H9 (cell line): ENCODE measurements around the gene TCOF1. TPM values are rescaled to one million over a fixed set of nuclear protein-coding genes. Genes with fewer than 3 reads are reported as not detected.

ENCODE experiments used
- DNase-seq: peaks from one replicate; pipeline ENCODE4 v3.0.0-alpha.2; 2017
- H2AFZ ChIP-seq: one replicate; pipeline ENCODE4 v1.6.1; 2013; ENCODE audit warnings: mild to moderate bottlenecking, low read length, control low read depth, moderate library complexity
- H2AK5ac ChIP-seq: 2 replicates; pipeline ENCODE4 v1.6.1; 2013; ENCODE audit warnings: low read length, control low read depth, mixed read lengths; ENCODE audit not compliant: insufficient read length
- H2BK120ac ChIP-seq: one replicate; pipeline ENCODE4 v1.6.1; 2013; ENCODE audit warnings: low read depth, mild to moderate bottlenecking, low read length, control low read depth, inconsistent platforms; ENCODE audit not compliant: poor library complexity, severe bottlenecking
- H2BK12ac ChIP-seq: 2 replicates; pipeline ENCODE4 v1.6.1; 2013; ENCODE audit warnings: low read length, control low read depth, mixed read lengths, low read depth; ENCODE audit not compliant: insufficient read length
- H2BK15ac ChIP-seq: 2 replicates; pipeline ENCODE4 v1.6.1; 2013; ENCODE audit warnings: low read depth, low read length, control low read depth
- H2BK20ac ChIP-seq: one replicate; pipeline ENCODE4 v1.6.1; 2013; ENCODE audit warnings: low read depth, mild to moderate bottlenecking, low read length, control low read depth, inconsistent platforms; ENCODE audit not compliant: poor library complexity, severe bottlenecking
- H2BK5ac ChIP-seq: 2 replicates; pipeline ENCODE4 v1.6.1; 2013; ENCODE audit warnings: low read length, control low read depth, mixed read lengths; ENCODE audit not compliant: insufficient read length
- H3K14ac ChIP-seq: 2 replicates; pipeline ENCODE4 v1.6.1; 2013; ENCODE audit warnings: low read length, control low read depth; ENCODE audit not compliant: insufficient read depth
- H3K18ac ChIP-seq: 2 replicates; pipeline ENCODE4 v1.6.1; 2013; ENCODE audit warnings: low read depth, mild to moderate bottlenecking, mixed read lengths, low read length, control low read depth; ENCODE audit not compliant: insufficient read length
- H3K23ac ChIP-seq: 2 replicates; pipeline ENCODE4 v1.6.1; 2013; ENCODE audit warnings: low read length, control low read depth, mixed read lengths, low read depth; ENCODE audit not compliant: insufficient read length
- H3K23me2 ChIP-seq: 2 replicates; pipeline ENCODE4 v1.6.1; 2013; ENCODE audit warnings: low read depth, mild to moderate bottlenecking, mixed read lengths, low read length, control low read depth; ENCODE audit not compliant: insufficient read length, poor library complexity, severe bottlenecking
- H3K27ac ChIP-seq: 2 replicates; pipeline ENCODE4 v1.5.1; 2013; ENCODE audit warnings: low read length, control low read depth, mixed read lengths, low read depth; ENCODE audit not compliant: insufficient read length
- H3K27me3 ChIP-seq: 2 replicates; pipeline ENCODE4 v1.6.1; 2013; ENCODE audit warnings: low read length, control low read depth, inconsistent platforms; ENCODE audit not compliant: insufficient read depth
- H3K4ac ChIP-seq: 2 replicates; pipeline ENCODE4 v1.6.1; 2013; ENCODE audit warnings: low read depth, mild to moderate bottlenecking, control low read depth, inconsistent platforms, low read length, moderate library complexity
- H3K4me1 ChIP-seq: 2 replicates; pipeline ENCODE4 v1.6.1; 2013; ENCODE audit warnings: low read length, control low read depth, inconsistent platforms; ENCODE audit not compliant: insufficient read depth
- H3K4me2 ChIP-seq: 2 replicates; pipeline ENCODE4 v1.6.1; 2013; ENCODE audit warnings: low read length, control low read depth, mixed read lengths; ENCODE audit not compliant: insufficient read length, insufficient read depth
- H3K56ac ChIP-seq: 2 replicates; pipeline ENCODE4 v1.6.1; 2013; ENCODE audit warnings: low read depth, mild to moderate bottlenecking, mixed read lengths, low read length, control low read depth; ENCODE audit not compliant: insufficient read length
- H3K79me1 ChIP-seq: 2 replicates; pipeline ENCODE4 v1.6.1; 2013; ENCODE audit warnings: low read depth, mild to moderate bottlenecking, moderate library complexity, low read length, control low read depth, inconsistent platforms; ENCODE audit not compliant: insufficient read depth, poor library complexity, severe bottlenecking
- H3K79me2 ChIP-seq: 2 replicates; pipeline ENCODE4 v1.6.1; 2013; ENCODE audit warnings: low read length, control low read depth, inconsistent platforms; ENCODE audit not compliant: insufficient read depth
- H3K9ac ChIP-seq: 2 replicates; pipeline ENCODE4 v1.6.1; 2013; ENCODE audit warnings: low read length, control low read depth, mixed read lengths; ENCODE audit not compliant: insufficient read length; ENCODE audit errors: extremely low read depth
- H3K9me3 ChIP-seq: one replicate; pipeline ENCODE4 v1.6.1; 2013; ENCODE audit warnings: low read depth, low read length, inconsistent platforms; ENCODE audit not compliant: control insufficient read depth
- H3T11ph ChIP-seq: one replicate; pipeline ENCODE4 v1.6.1; 2013; ENCODE audit warnings: mild to moderate bottlenecking, low read length, control low read depth, inconsistent platforms
- H4K20me1 ChIP-seq: one replicate; pipeline ENCODE4 v1.6.1; 2013; ENCODE audit not compliant: control insufficient read depth, insufficient read length, insufficient read depth
- H4K5ac ChIP-seq: 2 replicates; pipeline ENCODE4 v1.6.1; 2013; ENCODE audit warnings: low read depth, mild to moderate bottlenecking, mixed read lengths, low read length, control low read depth; ENCODE audit not compliant: insufficient read length
- H4K8ac ChIP-seq: replicated peaks from 2 replicates; pipeline ENCODE4 v1.6.1; 2013; ENCODE audit warnings: low read length, control low read depth, mixed read lengths, low read depth; ENCODE audit not compliant: insufficient read length
- H4K91ac ChIP-seq: 2 replicates; pipeline ENCODE4 v1.6.1; 2013; ENCODE audit warnings: low read depth, mild to moderate bottlenecking, moderate library complexity, mixed read lengths, low read length, control low read depth; ENCODE audit not compliant: insufficient read length
- H3K27ac Mint-ChIP-seq, 3 experiments: 2 replicates in 2 of 3; 3 replicates in 1 of 3; pipeline ENCODE4 v1.8.0; 2020 to 2021; ENCODE audit warnings: mixed read lengths in 3 of 3, mild to moderate bottlenecking in 1 of 3, moderate library complexity in 1 of 3
- H3K27me3 Mint-ChIP-seq: 2 replicates; pipeline ENCODE4 v1.8.0; 2021; ENCODE audit warnings: low read depth, mild to moderate bottlenecking, moderate library complexity, mixed read lengths
- H3K36me3 Mint-ChIP-seq, 3 experiments: 2 replicates in 2 of 3; 3 replicates in 1 of 3; pipeline ENCODE4 v1.8.0; 2020 to 2021; ENCODE audit warnings: low read depth in 3 of 3, mixed read lengths in 3 of 3; ENCODE audit not compliant: insufficient read depth in 1 of 3
- H3K4me1 Mint-ChIP-seq, 2 experiments: 2 replicates each; pipeline ENCODE4 v1.8.0; 2020; ENCODE audit warnings: mixed read lengths in 2 of 2
- H3K4me3 Mint-ChIP-seq, 2 experiments: 2 replicates in 1 of 2; 3 replicates in 1 of 2; pipeline ENCODE4 v1.8.0; 2020 to 2021; ENCODE audit warnings: mild to moderate bottlenecking in 2 of 2, mixed read lengths in 2 of 2, moderate library complexity in 1 of 2
- H3K9me3 Mint-ChIP-seq, 2 experiments: 2 replicates in 1 of 2; 3 replicates in 1 of 2; pipeline ENCODE4 v1.8.0; 2020; ENCODE audit warnings: mild to moderate bottlenecking in 2 of 2, mixed read lengths in 2 of 2, moderate library complexity in 1 of 2
- WGBS: extraction: QIAGEN DNeasy Blood & Tissue Kit; methylation state at CpG from one replicate; pipeline ENCODE4 v1.1.7; 2013; ENCODE audit warnings: missing lambda C conversion rate, low lambda C conversion rate, mixed read lengths; ENCODE audit not compliant: insufficient read length; ENCODE audit errors: extremely low coverage; 5-methylcytosine and 5-hydroxymethylcytosine counted together
- total RNA-seq: library from RNA; stranded (reverse); gene quantifications from 2 replicates; pipeline ENCODE4 v1.2.1, GENCODE V29; 2021
- TF ChIP-seq, protein P1 (sequence below): fragments of 200-600 bp; sonication (generic); conservative IDR thresholded peaks from 3 replicates; pipeline ENCODE4 v1.8.0; 2021; ENCODE audit warnings: antibody characterized with exemption, mild to moderate bottlenecking

The TCOF1 gene
- total RNA-seq, 1 experiment from 2014 or later, result 128 TPM

DNA sequence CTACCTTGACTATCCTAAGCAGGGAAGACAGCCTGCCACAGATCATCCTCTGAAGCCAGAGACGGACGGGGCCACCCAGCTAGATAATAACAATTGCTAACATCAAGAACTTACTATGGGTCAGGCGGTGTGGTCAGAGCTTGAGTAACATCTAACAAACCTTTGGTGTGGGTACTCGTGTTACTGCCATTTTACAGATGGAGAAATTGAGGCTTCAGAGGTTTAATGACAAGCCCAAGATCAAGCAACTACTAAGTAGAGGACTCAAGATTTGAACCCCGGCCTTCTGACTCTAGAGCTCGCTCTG, 38.1 kb upstream of the TCOF1 start:
- H2AFZ ChIP-seq, result no peak overlapping the region
- H3K9ac ChIP-seq, result no peak overlapping the region
- TF ChIP-seq, protein P1, sequence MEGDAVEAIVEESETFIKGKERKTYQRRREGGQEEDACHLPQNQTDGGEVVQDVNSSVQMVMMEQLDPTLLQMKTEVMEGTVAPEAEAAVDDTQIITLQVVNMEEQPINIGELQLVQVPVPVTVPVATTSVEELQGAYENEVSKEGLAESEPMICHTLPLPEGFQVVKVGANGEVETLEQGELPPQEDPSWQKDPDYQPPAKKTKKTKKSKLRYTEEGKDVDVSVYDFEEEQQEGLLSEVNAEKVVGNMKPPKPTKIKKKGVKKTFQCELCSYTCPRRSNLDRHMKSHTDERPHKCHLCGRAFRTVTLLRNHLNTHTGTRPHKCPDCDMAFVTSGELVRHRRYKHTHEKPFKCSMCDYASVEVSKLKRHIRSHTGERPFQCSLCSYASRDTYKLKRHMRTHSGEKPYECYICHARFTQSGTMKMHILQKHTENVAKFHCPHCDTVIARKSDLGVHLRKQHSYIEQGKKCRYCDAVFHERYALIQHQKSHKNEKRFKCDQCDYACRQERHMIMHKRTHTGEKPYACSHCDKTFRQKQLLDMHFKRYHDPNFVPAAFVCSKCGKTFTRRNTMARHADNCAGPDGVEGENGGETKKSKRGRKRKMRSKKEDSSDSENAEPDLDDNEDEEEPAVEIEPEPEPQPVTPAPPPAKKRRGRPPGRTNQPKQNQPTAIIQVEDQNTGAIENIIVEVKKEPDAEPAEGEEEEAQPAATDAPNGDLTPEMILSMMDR, result no peak

More for the DNA sequence above, 38.1 kb upstream of the TCOF1 start:
- Mint-ChIP-seq H3K4me1 (peaks cover 15 to 20% of the 10 kb centered on the region in 2 experiments), H3K9me3 (no peaks in the 10 kb centered on the region), H3K36me3 (no peaks in the 10 kb centered on the region), H3K27ac (no peak overlapping the region), H3K4me3 (no peak overlapping the region), H3K27me3 (no peaks in the 10 kb centered on the region; the same call in none of the 2 replicates)
- WGBS, result no CpG with 5 or more reads among the region's 6 CpGs
- Histone ChIP-seq H3K18ac (no peak overlapping the region), H3K4me2 (no peak overlapping the region), H3K23me2 (no peaks in the 10 kb centered on the region), H3K56ac (no peak overlapping the region), H2AK5ac (no peak overlapping the region), H2BK20ac (no peak overlapping the region), H3K9me3 (no peaks in the 10 kb centered on the region), H3K4me1 (0 out of 2 replicates have a peak, but pooled peaks cover 2% of the 10 kb centered on the region), H3K79me1 (no peaks in the 10 kb centered on the region), H3K23ac (no peak overlapping the region), H3K14ac (no peak overlapping the region), H4K8ac (no peak overlapping the region), H3K27ac (no peak overlapping the region), H2BK120ac (no peak overlapping the region), H2BK5ac (no peak overlapping the region), H3T11ph (no peak overlapping the region), H4K5ac (no peak overlapping the region), H4K20me1 (no peaks in the 10 kb centered on the region), H2BK15ac (no peak overlapping the region), H3K27me3 (no peaks in the 10 kb centered on the region), H3K79me2 (no peaks in the 10 kb centered on the region), H4K91ac (no peak overlapping the region), H2BK12ac (no peak overlapping the region), H3K4ac (no peak overlapping the region)
- no peak for DNase-seq
